HG02571 (cell line): Measurements from ENCODE around the gene HHIP.

ENCODE experiments used
- ATAC-seq: cut with Tn5 transposase; IDR thresholded peaks from one replicate; pipeline ENCODE4 v1.9.1; 2021; ENCODE audit warnings: mild to moderate bottlenecking, moderate library complexity; ENCODE audit not compliant: unreplicated experiment

The HHIP gene

DNA sequence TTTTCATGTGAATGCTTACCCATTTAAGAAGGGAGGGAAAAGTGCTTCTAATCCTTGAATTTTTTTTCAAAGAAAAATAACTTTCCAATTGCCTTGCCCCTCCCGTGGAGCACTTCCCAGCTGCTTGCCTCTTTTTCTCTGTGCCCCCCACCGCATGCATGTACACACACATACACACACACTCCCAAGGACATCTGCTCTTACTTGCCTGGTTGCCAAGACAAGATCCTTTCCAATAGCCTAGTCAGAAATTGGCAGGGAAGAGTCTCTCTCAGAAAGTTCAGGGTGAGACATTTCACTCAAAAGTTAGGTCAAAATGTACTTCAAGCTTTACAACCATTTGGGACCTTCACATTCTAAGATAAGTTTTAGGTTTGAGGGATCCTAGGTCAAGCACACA lies 10.9 kb downstream of the HHIP start:
- ATAC-seq = no peak

DNA sequence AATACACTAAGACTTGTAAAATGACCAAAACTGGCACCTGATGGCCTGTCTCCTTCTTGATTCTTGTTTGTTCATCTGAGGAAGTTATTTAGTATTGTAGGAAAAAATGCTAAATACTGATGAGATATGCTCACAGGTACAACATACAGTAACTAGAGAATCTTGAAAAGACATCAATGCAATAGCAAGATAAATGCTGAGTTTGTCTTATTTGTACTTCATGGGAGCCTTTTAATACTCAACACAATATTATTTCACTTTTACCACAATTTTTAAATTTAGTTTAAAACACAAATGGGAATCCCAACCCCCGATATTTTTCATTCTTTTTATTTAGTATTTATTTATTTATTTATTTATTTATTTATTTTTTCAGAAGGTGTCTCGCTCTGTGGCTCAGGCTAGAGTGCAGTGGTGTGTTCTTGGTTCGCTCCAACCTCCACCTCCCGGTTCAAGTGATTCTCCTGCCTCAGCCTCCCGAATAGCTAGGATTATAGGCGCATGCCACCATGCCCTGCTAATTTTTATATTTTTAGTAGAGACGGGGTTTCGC lies 12.1 kb downstream of the HHIP start:
- no peak for ATAC-seq

DNA sequence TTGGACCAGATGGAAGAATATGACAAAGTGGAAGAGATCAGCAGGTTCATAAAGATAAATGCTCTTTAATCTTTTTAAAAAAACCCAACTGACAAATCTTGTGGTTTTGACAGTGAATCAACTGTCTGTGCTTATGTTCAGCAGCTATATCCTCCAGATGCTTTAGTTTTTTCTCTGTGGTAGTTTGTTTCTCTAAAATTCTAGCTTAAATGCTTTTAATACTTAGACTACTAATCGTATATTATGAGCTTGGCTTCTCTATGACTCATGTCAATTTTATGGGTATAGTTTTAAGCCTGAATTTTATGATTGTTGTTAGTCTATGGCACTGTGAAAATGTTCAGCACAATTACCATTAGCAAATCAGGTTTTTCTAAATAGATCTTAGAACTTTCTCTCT lies 12.9 kb downstream of the HHIP start:
- ATAC-seq = no peak

DNA sequence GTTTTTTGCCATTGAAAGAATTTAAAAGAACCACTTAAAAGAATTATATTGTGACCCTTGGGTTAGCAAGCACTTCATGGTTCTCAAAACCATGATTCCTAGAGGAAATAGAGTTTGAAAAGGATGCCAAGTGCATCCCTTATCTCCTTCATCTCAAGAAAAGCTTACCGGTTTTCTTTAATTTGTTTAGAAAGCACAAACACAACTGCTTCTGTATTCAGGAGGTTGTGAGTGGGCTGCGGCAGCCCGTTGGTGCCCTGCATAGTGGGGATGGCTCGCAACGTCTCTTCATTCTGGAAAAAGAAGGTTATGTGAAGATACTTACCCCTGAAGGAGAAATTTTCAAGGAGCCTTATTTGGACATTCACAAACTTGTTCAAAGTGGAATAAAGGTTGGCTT lies 13.5 kb downstream of the HHIP start:
- ATAC-seq = no peak

DNA sequence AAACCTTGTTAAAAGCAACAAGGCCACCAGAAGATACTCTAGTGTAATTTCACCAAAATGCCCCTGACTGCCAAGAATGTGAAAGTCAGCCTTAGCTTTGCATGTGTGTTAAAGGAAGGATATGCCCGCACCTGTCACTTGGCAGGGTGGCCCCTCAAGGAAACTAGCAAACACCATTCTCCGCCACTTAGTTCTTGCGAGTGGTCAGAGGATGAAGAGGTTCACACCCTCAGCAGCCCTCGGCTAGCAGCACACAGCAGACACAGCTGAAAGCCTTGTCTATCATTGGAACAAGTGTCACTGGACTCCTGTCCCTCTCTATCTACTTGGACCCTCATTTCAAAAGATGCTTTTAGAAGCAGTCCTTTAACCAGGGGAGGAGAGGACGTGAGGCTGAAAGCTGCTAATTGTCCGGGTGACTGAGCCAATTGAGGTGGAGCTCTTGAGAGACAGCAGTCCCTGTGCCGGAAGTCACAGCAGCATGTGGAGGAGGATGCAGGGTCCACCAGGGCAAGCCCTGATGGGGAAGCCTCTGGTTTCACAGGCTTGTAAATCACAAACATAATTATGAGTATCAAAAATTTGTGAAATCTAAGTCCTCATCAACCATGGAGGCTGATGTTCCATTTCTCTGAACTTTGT lies 18.0 kb downstream of the HHIP start:
- ATAC-seq = no peak

DNA sequence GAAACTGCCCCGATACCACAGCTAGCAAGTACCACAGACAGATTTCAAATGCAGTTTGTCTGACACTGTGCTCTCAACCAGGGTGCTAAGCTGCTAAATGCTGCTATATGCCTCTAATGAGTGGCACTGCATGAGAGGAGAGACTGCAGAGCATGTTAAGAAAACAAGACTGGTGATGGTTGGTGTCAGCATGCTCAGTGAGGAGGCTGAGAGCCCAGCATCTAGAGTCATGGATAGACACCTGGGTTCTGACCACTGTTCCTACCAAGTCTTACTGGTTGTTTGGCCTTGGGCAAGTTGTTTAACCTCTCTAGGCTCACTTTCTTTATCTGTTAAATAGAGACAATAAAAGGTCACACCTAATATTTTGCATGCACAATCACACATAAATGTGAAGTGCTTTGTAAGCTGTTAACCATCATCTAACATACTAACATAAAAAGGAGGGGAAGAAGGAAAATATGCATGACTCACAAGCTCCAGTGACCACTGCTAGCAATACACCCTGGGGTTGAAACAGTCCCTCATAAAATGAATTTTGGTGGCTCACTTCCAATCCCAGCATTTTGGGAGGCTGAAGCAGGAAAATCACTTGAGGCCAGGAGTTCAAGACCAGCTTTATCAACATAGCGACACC lies 20.7 kb downstream of the HHIP start:
- no peak for ATAC-seq

DNA sequence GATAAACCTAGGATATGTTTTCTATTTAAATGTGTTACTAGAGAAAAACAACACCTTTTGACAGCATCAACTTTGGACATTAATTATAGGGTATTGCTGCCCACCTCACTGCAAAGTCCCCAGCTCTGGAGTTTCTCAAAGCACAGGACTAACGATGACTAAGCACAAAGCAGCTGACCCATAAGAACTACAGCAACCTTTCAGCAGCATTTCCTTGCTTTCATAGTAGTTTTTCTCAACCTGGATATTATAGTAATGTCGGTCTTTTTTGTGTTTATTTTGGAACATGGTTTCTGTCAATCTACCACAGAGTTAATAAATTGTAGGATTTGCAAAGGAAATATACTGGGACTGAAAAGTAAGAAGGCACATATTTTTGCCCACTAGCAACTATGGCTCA lies 21.5 kb downstream of the HHIP start:
- ATAC-seq = no peak

DNA sequence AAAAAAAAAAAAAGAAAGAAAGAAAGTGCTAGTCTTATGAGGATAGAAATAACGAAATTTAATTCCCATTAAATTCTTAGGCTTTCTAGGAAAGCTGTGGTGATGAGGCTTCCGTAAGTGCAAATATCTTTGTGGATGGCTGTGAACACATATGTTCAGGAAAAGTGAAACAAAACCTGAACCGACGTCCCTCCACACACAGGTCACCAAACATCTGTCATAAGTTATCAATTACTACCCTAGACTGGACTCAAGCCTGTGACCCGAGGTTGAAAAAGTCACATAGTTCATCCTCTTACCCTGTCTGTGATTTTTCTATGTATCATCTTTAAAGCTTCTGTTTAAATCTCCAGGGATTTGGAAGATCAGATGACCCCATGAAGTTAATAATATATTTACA lies 24.8 kb downstream of the HHIP start:
- no peak for ATAC-seq

DNA sequence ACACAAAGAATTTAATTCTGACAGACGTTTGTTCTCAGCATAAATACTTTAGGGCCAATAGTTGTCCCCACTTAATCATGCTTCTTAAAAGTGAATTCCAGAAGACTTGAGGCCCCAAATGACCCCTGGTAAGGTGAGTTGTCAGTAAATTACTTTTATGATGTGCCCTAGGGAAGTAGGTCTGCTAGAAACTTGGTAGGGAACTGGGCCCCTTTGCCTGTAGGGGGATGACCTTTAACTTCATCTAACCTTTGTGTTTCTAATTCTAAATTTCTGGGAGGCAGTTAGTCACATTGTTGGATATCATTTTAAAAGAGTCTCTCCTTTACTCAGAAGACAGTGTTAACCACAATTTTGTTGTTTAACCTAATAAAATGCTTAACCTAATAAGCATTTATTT lies 28.8 kb downstream of the HHIP start:
- ATAC-seq = no peak

DNA sequence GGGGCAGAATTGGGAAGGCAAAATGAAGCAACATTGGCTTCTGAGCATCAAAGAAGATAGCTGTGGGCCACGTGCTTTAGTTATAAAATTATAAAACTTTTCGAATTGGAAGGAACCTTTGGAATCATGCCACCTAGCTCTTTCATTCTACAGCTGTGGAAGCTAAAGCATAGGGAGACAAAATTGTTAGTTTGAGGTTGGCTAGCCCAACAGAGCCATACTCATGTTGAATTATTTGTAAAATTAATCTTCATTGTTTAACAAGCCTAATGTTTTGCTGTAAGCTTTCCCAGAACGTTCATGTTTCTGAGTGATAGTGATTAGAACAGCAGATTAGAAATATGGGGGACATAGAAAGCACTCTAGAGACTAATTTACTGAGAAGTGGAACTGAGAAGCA lies 35.9 kb downstream of the HHIP start:
- ATAC-seq = no peak

DNA sequence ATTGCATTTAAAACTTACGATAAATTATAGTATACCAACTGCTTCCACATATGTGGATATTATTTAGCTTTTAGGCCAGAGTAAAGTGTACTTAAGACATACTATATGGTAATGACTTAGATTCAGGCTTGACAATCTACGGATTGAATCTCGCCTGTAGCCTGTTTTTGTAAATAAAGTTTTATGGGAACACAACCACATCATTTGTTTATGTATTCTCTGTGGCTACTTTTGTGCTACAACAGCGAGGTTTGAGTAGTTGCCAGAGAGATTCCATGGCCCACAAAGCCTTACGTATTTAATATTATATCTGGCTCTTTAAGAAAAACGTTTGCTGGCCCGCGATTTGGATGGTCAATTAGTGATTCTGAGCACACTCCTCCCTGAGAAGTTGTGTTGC lies 37.6 kb downstream of the HHIP start:
- no peak for ATAC-seq

DNA sequence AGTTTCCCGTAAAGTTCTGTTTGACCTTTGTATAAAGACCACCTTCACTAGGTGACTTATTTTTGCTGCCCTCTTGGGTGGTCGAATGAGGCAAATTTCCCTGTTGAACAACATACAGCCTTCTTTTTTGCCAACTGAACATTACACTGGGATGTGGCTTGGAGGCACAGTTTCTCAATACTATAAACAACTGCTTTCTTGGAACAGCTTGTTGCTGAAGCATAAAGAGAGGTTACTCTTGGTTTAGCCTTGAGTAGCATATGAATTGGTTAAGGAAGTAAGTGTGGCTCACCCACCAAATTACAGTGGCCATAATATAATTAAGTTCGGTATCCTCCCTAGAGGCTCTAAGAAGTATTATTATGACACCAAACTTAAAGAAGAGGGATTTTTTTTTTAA lies 40.0 kb downstream of the HHIP start:
- no peak for ATAC-seq

DNA sequence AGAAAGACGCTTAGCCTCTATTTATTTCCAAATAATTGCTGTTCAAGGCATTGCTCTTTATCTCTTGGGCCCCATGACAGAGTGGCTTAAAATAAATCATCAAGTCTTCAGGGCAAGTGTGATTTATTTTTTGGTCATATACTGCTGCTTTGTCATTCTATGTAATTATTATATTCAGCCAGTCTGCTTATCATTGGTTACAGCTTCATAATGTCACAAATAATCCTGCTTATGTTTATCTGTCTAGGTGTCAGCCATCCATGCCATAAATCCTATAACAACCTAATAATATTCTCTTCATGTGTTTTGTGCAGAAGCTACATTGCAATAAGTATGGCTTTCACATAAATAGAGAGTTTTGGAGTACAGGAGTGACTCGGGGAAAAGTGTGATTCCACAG lies 41.0 kb downstream of the HHIP start:
- no peak for ATAC-seq

DNA sequence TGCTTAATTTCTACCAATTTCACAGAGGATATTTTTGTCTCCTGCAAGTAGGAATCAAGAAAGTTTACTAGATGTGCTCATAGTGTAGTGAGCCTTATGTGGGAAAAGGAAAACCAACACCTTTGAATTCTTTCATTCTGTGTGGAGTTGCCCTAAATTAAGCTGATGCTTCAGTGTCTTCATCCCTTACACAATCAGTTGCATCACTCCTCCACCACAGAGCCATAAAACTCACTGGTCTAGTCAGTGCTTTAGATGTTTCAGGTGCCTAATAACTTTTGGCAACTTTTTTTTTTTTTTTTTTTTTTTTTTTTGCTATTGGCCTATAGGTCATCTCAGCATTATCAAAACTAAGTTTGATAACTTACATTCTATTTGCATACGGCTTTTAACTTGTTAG lies 41.5 kb downstream of the HHIP start:
- no peak for ATAC-seq

DNA sequence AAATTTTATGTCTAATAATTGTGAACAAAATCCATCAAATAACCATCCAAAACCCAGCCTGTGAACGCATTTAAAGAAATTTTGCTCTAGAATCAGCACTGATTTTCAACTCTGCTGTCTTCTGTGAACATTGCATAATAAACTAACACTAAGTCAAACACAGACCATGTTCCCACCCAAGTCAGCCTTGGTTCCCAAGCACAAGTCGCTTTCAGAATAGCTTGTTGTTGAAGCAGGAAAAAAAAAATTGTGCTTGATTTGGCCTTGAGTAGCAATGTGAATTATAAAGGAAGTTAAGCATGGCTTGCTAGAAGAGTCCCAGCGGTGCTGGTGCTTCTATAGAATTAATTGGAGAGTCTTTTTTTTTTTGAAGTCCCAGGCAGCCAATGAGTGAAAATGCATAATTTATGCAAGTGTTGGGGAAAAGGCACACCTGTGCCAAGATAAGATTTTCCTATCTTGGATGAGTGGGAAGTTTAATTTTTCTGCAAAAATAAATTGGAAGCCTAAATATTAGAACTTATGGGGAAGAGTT lies 42.1 kb downstream of the HHIP start:
- no peak for ATAC-seq

DNA sequence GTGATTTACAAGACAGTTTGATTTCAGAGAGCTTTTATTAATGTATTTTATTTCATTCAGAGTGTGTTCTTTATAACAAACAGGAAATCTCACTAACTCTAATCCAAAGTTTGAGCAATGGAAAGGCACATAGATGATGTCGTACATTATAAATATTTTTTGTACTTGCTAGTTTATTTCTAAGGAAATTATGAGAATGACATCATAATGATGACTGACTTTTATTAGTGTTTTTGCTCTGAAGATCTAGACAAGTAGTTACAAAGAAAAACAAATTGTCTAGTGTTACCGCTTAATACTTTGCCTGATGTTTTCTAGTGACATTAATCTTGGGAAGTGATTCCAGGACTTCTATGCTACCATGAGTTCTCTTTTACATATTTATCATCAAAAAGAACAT lies 43.2 kb downstream of the HHIP start:
- no peak for ATAC-seq

DNA sequence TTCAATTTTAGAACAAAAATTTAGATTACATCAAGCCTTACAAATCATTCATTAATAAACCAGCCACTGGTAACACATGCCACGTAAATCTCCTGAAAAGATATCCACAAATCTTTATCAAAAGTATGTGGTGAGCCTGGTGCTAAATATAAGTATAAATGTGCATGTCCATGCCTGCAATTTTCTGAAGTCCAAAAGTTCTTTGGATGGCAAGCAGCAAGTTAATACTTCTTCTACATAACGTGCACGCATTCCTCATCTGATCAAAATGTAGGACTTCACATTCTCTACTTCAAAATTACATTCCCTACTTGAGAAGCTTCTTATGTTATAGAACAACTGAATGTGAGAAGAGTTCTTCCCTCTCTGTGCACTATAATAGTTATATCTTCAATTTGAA lies 49.8 kb downstream of the HHIP start:
- no peak for ATAC-seq

DNA sequence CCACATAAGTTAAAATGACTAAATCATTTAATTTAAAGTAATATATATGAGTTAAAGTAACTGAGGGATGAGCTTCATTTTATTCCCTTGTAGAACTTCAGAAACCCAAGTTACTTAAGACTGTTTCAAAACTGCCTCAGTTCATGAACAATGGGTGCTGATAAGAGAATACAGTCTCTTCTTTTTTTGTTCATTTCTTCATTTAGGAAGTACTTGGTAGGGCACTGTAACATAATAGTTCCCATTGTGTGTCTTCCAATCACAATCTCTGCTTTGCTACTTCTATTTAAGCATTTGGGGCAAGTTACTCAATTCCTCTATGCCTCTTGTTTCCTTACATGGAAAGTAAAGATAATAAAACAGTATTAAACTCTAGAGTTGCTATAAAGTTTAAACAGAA lies 50.4 kb downstream of the HHIP start:
- no peak for ATAC-seq

DNA sequence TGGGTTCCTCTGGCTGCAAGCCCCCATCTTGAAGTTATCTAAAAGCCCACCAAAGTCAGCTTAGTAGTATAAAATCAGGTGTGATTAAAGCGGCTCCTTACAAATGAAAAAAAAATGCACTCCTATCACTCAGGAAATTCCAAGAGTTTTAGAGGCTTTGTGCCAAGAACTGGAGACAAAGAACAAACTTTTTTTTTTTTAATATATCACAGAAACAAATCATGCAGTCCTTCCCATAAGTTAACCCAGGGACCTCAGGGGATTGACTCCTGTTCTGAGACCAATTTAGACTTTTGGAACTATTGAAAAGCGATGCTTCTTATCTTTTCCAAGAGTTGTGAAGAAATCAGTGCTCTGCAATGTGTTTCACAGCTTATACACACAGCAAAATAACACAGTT lies 53.6 kb downstream of the HHIP start:
- ATAC-seq = no peak

DNA sequence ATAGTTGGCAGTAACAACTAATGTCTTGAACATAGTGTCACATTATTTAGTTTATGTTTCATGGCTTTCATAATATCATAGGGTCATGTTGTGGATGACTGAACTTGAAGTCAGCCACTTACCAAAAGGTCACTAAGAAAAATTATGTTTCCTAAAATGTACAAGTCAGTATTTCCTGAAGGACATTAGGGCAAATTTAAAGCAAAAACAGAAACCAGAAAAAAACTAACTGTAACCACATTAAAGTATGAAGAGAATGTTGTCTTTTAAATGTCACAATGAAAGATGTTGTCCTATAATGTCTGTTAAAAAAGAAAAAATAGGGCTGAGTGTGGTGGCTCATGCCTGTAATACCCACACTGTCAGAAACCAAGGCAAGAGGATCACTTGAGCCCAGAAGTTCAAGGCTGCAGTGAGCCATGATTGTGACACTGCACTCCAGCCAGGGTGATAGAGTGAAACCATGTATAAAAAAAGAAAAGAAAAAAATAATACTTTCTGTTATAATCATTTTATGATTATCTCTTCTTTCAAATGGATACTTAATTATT lies 55.8 kb downstream of the HHIP start:
- no peak for ATAC-seq

DNA sequence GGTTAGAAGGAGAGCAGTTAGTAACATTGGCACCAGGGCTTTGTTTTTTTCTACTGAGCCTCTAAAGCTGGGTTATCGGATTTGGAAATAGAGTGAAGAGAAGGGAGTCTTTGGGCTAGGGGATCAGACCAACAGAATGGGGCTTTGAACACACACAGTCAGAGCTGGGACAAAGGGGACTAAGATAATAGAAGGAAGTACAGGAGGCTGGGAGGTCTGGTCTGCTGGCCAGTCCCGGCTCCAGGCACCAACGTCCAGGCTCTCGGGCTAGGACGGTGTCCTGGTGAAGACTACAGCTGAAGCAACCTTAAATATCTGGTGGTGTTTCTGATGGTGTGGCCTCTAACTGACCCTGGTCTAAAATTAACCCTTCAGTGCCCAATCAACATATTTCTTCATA lies 57.5 kb downstream of the HHIP start:
- ATAC-seq = no peak
